GM18873 (cell line): Measurements from ENCODE around the gene RPL38.
A peak's percentile ranks its signal among the peaks of the same experiment; 100 is the strongest.
"Not testable (repeated sequence)": the region's sequence is repeated elsewhere in the genome, so short reads cannot be mapped to it uniquely, and the experiment has no call there.

Source experiments
- ATAC-seq: cut with Tn5 transposase; IDR thresholded peaks from one replicate; pipeline ENCODE4 v1.9.1; 2021; ENCODE audit warnings: mild to moderate bottlenecking, moderate library complexity, moderate number of reproducible peaks; ENCODE audit not compliant: unreplicated experiment, low FRiP score

RPL38 gene

DNA sequence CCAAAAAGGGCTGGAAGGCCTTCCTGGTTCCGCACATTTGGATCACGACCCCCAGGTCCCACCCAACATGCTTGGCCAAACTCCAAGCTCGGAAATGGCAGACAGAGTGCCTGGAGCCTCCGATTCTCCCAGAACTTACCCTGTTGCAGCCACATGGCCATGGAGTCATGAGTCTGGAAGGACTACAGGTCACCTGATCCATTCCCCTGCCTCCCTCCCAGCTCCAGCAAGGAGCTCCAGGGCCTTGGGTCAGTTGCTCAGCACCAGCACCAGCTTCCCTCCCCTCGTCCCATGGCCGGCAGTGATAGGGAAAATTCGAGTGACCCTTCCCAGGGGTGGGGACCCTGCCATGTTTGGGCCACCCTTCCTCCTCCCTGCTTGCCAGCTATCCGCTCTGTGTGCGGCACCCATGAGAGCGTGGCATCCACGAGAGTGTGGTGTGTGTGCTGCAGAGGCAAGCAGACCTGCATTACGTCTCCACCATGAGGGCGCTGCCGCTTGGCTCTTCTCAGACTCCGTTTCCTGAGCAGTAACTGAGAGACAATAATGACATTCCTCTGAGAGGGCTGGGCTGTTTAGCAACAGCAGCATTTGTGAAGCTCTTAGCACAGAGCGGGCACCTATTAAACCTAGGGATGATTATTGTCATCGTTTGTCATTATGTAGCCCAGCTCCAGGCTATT lies 21.3 kb upstream of the RPL38 start:
- ATAC-seq = no peak

DNA sequence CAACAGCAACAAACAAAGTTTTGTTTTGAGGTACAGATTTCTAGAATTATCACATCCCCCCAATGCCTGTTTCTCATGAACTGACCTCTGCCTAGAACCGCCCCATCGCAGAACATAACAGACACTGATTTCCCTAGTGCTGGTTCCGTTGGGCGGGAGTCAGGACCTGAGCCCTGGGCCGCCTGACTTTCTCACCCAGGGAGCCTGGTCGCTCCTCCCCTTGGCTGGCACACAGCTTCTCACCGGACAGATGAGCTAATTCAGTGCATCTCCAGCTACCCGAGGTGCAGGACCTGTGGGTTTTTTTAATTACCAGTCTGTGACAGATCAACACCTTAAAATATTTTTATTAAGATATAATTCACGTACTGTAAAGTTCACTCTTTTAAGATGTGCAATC lies 20.1 kb upstream of the RPL38 start:
- no peak for ATAC-seq

DNA sequence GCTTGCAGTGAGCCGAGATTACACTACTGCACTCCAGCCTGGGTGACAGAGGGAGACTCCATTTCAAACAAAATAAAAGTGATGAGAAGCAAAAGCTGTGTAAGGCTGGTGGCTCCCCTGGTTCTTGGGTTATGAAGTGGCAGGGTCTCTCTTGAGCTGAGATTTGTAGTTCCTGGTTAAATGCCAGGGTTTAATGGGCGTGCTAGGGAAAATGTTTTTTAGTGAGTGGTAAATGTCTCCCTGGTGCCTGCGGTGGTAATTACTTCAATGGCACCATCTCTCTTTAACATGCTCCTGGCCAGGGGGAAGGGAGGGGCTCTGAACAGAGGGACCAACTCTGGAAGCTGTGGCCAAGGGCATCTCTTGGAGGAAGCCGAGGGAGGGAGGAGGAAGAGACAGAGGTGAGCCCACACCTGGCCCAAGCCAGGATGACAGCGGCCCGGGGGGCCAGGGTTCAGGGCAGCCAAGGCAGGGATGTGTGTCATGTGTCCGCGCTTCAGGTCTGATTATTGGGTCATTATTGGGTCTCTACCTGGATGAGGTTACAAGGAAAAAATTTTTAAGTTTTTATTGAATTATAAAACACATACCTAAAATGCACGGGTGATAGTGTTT lies 17.8 kb upstream of the RPL38 start:
- no peak for ATAC-seq

DNA sequence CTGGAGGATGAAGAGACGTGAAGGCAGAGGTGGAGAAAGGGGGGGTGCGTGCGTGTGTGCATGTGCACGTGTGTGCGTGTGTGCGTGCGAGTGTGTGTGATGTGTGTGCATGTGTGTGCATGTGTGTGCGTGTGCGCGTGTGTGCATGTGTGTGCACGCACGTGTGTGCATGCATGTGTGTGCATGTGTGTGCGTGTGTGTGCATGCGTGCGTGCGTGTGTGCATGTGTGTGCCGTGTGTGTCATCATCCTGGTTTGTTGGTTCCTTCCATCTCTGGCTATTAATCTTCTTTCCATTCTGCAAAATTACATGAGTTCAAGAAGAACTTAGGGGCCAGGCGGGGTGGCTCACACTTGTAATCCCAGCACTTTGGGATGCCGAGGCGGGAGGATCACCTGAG lies 17.0 kb upstream of the RPL38 start:
- ATAC-seq = no peak

DNA sequence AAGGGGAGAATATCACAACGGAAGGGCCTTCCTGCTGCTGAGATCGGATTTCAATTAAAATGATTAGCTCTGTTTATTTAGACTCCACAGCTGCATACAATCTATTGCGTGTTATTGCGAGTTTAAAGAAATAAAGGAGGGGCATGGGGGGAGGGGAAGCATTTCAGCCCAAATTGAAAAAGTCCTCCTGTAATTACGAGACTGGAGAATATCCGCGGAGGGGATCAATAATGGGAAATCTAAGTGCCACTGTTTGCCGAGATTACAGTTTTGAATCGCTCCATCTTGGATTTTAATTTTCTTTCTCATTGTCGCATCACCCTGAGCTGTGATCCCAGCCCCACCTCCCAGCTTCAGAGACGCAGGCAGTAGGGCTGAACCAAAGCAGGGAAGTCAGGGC lies 15.7 kb upstream of the RPL38 start:
- ATAC-seq = no peak

DNA sequence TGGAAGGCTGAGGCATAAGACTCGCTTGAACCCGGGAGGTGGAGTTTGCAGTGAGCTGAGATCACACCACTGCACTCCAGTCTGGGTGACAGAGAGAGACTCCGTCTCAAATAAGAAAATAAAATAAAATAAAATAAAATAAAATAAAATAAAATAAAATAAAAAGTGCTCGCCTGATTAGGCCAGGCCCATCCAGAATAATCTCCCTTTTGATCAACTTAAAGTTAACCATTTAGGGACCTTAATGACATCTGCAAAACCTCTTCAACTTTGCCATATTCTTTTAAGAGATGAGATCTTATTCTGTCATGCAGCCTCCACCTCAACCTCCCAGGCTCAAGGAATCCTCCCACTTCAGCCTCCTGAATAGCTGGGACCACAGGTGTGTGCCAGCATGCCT lies 14.8 kb upstream of the RPL38 start:
- ATAC-seq = not testable (repeated sequence)

DNA sequence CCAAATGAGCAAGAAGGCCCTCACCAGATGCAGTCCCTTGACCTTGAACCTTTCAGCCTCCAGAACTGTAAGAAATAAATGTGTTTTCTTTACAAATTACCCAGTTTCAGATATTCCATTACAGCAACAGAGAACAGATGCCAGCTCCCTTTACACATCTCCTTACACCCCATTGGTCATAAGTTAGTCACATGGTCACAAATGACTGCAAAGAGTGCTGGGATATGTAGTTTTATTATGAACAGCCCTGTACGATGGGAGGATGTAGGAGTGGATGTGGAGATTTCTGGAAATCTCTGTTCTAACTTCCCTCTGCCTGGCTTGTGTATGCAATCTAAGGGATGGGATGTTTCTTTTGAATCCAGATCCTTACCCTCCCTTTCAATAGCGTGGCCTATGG lies 13.3 kb upstream of the RPL38 start:
- peak; percentile 67 for ATAC-seq

DNA sequence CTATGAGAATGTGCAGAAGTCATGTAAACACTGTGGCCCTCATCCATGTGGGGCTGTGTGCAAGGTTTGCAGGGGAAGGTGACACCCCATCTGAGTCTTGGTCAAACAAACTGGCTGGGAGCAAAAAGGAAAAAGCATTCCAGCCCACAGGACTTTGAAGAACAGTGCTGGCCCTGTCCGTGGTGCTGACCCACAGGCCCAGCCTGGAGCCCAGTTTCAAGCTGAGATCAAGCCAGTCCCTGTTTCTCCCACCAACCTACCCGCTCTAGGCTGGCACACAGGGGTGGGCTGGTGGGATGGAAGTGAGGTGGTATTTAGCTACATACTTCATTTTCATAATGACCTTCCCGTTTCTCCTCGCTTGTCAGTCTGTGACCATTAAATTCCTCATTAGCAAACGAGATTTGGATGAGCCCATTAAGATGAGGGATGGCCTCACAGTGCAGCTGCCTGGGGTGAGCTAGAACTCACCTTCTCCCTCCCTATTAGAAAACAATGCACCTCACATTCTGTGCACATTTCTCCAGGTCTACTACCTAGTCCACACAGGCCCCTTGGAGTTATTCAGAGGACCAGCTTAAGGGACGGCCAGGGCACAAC lies 12.6 kb upstream of the RPL38 start:
- ATAC-seq = no peak

DNA sequence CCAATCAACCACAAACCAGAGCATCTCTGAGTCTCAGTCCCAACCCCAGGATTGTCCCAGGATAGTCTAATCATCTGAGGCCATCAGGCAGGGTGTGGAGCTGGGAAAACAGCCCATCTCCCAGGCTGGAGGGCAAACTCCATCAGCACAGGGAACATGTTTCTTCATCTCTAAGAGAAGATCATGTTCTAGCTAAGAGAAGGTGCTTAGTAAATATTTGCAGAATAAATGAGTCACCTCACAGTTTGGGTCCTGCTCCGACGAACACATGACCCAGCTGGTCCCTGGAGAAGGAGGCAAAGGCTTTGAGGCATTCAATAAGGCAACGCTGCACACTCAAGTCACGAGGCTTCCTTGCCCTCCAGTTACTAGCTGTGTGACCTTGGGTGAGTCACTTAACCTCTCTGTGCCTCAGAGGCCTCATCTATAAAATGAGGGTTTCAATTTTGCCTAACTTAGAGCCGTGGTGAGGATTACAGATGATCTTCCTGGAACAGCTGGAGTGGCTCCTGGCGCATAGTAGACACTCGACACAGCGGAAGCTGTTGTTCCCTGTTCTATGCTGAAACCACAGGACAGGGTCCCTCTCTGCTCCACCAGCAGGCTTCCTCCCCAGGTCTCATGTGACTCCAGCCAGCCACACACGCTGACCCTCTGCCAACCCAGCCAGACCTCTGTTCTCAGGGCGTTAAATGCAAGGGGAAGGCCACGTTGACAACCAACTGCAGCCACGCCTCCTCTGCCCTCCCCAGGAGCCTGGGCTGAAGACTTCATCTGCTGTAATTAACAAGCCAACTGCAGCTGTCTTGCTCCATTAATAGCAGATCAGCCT lies 10.3 kb upstream of the RPL38 start:
- ATAC-seq = no peak

DNA sequence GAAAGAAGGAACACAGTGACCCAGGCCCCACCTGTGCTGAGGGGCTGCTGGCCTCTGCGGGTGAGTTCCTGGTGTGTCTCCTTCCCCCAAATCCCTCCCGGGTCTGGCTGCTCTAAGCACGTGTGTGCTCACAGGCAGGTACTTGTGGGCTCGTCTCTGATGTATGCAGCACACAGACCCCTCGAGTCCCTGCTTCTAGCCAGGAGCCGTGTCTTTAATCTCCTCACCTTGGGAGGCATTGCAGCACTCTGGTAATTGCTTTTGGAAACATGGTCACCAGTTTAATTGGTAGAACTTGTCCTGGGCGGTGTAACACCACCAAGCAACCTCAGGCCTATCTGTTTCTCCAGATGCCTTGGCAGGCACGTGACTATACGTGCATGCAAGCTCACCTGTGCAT lies 8.8 kb upstream of the RPL38 start:
- ATAC-seq = no peak

DNA sequence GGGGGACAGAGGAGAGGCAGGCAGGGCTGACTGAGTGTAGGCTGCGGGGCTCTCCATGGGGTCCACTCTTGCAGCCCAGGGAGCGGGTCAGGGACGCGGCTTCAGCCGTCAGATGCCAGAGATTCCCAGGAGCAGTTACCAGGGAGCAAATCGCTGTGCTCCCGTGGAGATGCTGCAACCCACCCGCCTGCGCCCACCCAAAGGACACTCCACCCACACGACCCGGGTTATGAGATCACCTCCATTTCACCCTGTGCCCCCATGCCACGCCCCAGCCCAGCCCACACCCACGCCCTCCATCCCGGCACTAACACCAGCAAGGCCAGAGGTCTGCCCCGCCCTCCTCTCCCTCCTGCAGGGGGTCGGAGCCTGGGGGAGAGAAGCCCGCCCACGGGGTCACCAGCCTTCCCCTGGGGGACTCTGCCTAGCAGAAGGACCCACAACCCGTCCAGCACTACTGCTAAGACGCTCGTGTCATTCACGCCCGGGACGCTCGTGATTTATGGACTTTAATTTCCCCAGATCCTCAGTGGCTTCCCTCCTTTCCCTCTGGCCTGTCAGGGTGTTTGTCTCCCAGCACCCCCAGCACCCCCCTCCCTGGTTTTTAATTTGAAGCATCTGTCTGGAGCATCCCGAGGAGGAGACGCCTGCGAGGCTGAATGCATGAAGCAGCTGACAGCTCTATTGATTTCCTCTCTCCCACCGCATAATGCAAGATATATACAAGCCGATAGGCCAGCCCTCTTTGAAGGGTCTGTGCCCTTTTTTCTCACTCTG lies 6.7 kb upstream of the RPL38 start:
- no peak for ATAC-seq

DNA sequence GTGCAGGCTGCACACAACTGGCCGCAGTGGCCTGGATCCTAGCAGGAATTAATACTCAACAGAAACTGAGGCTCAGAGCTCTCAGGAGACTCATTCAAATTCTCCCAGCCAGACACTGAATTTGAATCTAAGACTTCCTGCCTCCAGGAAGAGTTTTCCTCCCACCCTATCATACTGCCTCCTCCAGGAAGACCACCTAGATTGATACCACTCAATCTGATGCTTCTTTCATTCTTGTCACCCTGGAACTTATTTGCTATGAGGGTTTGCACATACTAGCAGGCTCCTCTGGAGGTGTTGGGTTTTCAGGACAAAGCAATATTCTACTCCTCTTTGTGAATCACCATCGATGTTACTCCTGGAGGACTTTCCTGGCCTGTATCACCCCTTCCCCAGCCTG lies 5.7 kb upstream of the RPL38 start:
- no peak for ATAC-seq

DNA sequence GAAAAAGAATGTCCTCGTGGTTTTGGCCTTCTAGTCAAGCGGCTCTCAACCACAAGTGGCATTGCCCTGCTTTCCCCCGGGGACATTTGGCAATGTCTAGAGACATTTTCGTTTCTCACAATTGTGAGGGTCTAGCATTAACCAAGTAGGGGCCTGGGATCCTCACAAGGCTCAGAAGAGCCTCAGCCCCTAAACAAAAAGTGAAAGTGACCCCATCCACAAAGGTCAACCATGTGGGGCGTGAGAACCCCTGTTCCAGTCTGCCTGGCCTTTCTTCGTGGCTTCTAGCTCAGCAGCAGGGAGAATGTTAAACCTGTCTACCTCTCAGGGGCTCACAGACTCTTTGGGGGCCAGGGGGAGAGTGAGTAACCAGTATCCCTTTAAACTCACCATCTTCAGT lies 4.8 kb upstream of the RPL38 start:
- ATAC-seq = no peak

DNA sequence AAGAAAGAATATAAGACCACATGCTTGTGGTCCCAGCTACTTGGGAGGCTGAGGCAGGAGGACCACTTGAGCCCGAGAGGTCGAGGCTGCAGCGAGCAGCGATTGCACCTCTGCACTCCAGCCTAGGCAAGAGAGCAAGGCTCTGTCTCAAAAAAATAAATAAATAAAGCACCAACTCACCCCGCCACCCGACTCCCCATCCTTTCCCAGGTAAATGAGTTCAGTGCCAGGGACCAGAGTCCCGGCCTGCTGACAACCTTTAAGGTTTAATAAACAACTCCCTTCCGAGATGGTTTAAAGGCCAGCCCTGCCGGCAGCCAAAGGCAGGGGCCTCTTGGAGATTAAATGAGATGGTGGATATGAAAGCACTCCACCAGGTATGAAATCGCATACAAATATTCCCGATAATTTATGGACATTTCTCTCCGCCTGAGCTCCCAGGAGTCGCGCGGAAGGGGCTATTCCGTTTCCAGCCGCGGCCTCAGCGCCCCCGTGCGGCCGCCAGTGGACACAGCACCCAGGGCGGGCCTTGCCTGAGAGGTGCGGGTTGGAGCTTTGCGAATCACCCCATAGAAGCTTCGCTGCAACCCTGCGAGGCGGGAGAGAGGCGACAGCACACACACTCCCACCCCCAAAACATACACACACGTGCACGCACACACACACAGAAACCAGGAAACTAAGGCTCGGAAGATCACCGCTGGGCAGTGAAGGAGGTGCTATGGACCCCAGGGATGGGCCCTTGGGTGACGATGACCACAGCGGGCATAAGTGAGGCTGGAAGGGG lies 4.0 kb upstream of the RPL38 start:
- ATAC-seq = no peak

DNA sequence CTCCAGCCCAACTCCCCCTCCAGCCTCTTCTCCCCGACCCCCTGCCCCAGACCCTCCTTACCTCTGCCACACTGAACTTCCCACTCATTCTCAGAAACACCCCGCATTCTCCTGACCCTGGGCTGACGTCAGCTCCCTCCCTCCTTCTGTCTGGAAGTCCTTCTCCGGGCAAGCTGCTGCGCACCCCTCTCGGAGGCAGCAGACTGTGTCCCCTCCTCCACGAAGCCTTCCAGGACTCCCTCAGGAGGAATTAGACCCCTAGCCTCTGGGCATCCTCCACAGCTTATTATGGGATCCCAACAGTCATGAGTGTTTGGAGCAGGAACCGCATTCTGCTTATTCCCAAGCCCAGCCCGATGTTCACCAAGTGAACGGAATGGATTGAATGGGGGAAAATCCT lies 3.4 kb upstream of the RPL38 start:
- no peak for ATAC-seq

DNA sequence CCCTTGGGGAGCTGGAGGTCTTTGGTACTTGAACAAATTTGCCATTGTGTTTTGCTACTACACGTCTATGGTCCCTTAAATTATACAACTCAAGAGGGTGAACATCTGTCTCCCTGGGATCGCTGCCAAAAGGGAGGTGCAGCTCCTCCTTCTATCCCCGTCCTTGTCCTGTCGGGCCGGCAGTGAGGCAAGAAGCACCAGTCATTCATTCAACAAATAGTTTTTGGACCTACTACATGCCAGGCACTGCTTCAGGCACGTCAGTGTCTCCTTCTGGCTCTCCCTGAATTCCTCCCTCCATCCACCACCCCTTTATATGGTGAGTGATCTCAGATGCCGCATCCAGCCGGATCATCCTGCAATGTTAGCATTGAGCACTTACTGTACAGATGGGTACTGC lies 2.2 kb upstream of the RPL38 start:
- no peak for ATAC-seq

DNA sequence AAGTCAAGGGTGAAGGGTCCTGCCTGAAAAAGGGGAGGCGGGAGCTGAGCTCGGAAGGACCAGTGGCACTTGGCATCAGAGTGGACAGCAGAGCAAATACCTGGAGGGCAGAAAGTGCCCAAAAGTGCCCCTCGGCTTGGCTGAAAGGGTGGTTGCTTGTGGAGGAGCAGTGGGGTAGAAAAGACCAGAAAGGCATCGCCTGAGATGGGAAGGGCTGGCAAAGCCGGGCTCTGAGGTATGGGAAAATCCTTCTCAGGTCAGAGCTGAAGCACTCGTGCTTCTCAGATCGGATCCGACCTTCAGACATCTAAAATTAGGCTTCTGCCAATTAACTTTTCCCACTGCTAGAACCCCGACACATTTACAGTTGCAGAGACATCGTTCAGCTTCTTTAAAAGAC lies 1.5 kb upstream of the RPL38 start:
- no peak for ATAC-seq

DNA sequence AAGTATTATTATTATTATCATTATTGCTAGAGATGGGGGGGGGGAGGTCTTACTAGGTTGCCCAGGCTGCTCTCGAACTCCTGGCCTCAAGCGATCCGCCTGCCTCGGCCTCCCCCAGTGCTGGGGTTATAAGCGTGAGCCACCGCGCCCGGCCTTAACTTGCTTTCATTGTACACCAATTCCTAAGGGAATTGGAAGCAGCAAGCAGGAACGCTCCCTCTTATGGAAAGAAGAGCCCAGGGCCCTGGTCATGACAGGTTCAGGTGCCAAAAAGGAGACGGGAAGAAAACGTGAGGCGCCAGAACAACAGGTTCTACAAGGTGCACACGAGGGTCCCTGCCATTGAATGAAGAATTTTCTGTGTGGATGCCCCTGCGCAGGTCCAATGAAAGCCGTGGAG lies 540 bp upstream of the RPL38 start:
- no peak for ATAC-seq

DNA sequence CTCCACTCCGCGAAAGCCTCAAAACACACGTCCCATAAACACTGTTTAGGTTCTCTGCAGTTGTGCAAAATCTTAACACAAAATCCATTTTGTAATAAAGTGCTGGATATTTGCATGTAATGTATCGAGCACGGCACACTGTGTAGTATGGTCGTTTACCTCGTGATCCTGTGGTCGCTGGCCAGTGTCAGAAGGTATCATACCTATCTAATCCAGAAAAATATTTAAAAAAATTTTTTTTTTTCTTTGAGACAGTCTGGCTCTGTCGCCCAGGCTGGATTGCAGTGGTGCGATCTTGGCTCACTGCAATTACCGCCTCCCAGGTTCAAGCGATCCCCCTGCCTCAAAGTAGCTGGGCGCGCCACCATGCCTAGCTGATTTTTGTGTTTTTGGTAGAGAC lies 996 bp downstream of the RPL38 start:
- ATAC-seq = no peak

DNA sequence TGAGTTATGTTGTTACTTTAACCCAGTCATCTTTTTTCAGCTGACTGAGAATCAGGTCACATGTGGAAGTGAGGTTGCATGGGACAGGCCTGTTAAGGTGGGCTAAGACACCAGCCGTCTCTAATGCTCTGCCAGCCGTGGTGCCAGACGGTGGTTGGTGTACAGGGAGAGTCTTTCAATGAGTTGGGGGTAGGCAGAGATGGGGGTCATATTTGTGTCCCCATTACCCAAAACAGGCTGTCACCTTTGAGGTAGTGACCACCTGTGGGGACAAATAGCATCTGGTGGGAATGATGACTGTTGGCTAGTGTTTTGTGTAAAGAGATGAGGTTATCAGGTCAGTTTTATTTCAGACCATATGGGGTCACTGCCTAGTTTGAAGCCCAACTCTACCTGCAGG lies 1.8 kb downstream of the RPL38 start:
- ATAC-seq = no peak
